Trophoblast cell (in vitro differentiated cells and primary cell): ENCODE results near the gene SP140L.
"Not testable (repeated sequence)": the region's sequence is repeated elsewhere in the genome, so short reads cannot be mapped to it uniquely, and the experiment has no call there.

ENCODE experiments used
- DNase-seq, 2 donors: peaks; one replicate each; pipeline ENCODE4 v3.0.0-alpha.2; 2016
- H2AFZ ChIP-seq: 2 replicates; pipeline ENCODE4 v1.6.1; 2013; ENCODE audit warnings: low read length, moderate library complexity, mild to moderate bottlenecking; ENCODE audit not compliant: insufficient read depth, poor library complexity
- H2AK5ac ChIP-seq: 2 replicates; pipeline ENCODE4 v1.6.1; 2013; ENCODE audit warnings: mild to moderate bottlenecking, low read length
- H2BK120ac ChIP-seq: 2 replicates; pipeline ENCODE4 v1.6.1; 2013; ENCODE audit warnings: low read length, mild to moderate bottlenecking, moderate library complexity; ENCODE audit not compliant: insufficient read depth, poor library complexity
- H2BK12ac ChIP-seq: 2 replicates; pipeline ENCODE4 v1.6.1; 2013; ENCODE audit warnings: mild to moderate bottlenecking, low read length, moderate library complexity
- H2BK5ac ChIP-seq: 2 replicates; pipeline ENCODE4 v1.6.1; 2013; ENCODE audit warnings: low read length, low read depth, moderate library complexity, mild to moderate bottlenecking; ENCODE audit not compliant: poor library complexity
- H3K14ac ChIP-seq: 2 replicates; pipeline ENCODE4 v1.6.1; 2013; ENCODE audit warnings: mild to moderate bottlenecking, low read length
- H3K18ac ChIP-seq: 2 replicates; pipeline ENCODE4 v1.6.1; 2013; ENCODE audit warnings: mild to moderate bottlenecking, low read length
- H3K23ac ChIP-seq: 2 replicates; pipeline ENCODE4 v1.6.1; 2013; ENCODE audit warnings: low read length
- H3K27ac ChIP-seq: 2 replicates; pipeline ENCODE4 v1.5.1; 2013; ENCODE audit warnings: low read depth, mild to moderate bottlenecking, inconsistent platforms, low read length, moderate library complexity
- H3K27me3 ChIP-seq: 2 replicates; pipeline ENCODE4 v1.6.1; 2013; ENCODE audit warnings: inconsistent platforms, mild to moderate bottlenecking, low read length, moderate library complexity; ENCODE audit not compliant: insufficient read depth
- H3K36me3 ChIP-seq, 2 experiments: 1 replicate in 1 of 2; 2 replicates in 1 of 2; pipeline ENCODE4 v1.6.1; 2013; ENCODE audit warnings: low read length in 2 of 2, mild to moderate bottlenecking in 2 of 2, moderate library complexity in 1 of 2; ENCODE audit not compliant: insufficient read depth in 2 of 2, control insufficient read depth in 1 of 2
- H3K4ac ChIP-seq: 2 replicates; pipeline ENCODE4 v1.6.1; 2013; ENCODE audit warnings: low read depth, mild to moderate bottlenecking, low read length, moderate library complexity
- H3K4me1 ChIP-seq, 2 experiments: 1 replicate in 1 of 2; 2 replicates in 1 of 2; pipeline ENCODE4 v1.6.1; 2013; ENCODE audit warnings: low read length in 2 of 2, mild to moderate bottlenecking in 2 of 2, moderate library complexity in 1 of 2; ENCODE audit not compliant: insufficient read depth in 2 of 2, control insufficient read depth in 1 of 2
- H3K4me2 ChIP-seq: 2 replicates; pipeline ENCODE4 v1.6.1; 2013; ENCODE audit warnings: inconsistent platforms, mild to moderate bottlenecking, low read length, moderate library complexity
- H3K4me3 ChIP-seq: 2 replicates; pipeline ENCODE4 v1.5.1; 2013; ENCODE audit warnings: mild to moderate bottlenecking, low read depth, low read length, inconsistent platforms
- H3K79me1 ChIP-seq: one replicate; pipeline ENCODE4 v1.6.1; 2013; ENCODE audit warnings: low read length
- H3K79me2 ChIP-seq: 2 replicates; pipeline ENCODE4 v1.6.1; 2013; ENCODE audit warnings: low read length, mild to moderate bottlenecking; ENCODE audit not compliant: control insufficient read depth, insufficient read depth, poor library complexity
- H3K9ac ChIP-seq: 2 replicates; pipeline ENCODE4 v1.6.1; 2013; ENCODE audit warnings: mild to moderate bottlenecking, low read length
- H3K9me3 ChIP-seq: 2 replicates; pipeline ENCODE4 v1.6.1; 2013; ENCODE audit warnings: low read depth, mild to moderate bottlenecking, control low read depth, inconsistent platforms, low read length; ENCODE audit not compliant: insufficient read depth
- H4K12ac ChIP-seq: 2 replicates; pipeline ENCODE4 v1.6.1; 2013; ENCODE audit warnings: low read depth, mild to moderate bottlenecking, low read length, moderate library complexity
- H4K8ac ChIP-seq: 2 replicates; pipeline ENCODE4 v1.6.1; 2013; ENCODE audit warnings: low read depth, mild to moderate bottlenecking, low read length, moderate library complexity
- H4K91ac ChIP-seq: one replicate; pipeline ENCODE4 v1.6.1; 2013; ENCODE audit warnings: low read depth, mild to moderate bottlenecking, low read length, moderate library complexity
- WGBS: extraction: QIAGEN DNeasy Blood & Tissue Kit; methylation state at CpG from one replicate; pipeline ENCODE4 v1.1.7; 2013; ENCODE audit warnings: missing lambda C conversion rate; ENCODE audit not compliant: insufficient read length, insufficient coverage; ENCODE audit errors: extremely low coverage; 5-methylcytosine and 5-hydroxymethylcytosine counted together

Gene SP140L

GRCh38 chr2:230341936-230342528 lies 15.0 kb downstream of the SP140L start:
- not testable (repeated sequence) for H4K12ac ChIP-seq, H3K4me3 ChIP-seq, H2BK12ac ChIP-seq, H3K79me2 ChIP-seq, H2AK5ac ChIP-seq, H2BK120ac ChIP-seq, H3K4me1 ChIP-seq, H3K9me3 ChIP-seq, H3K36me3 ChIP-seq, H3K27me3 ChIP-seq, H3K4ac ChIP-seq, H4K91ac ChIP-seq, H4K8ac ChIP-seq, H3K14ac ChIP-seq, H2BK5ac ChIP-seq, H3K27ac ChIP-seq, H3K79me1 ChIP-seq, H2AFZ ChIP-seq, H3K9ac ChIP-seq, H3K18ac ChIP-seq, H3K4me2 ChIP-seq, H3K23ac ChIP-seq, DNase-seq
- WGBS, result no CpG with 5 or more reads among the region's 33 CpGs

GRCh38 chr2:230343041-230343624 lies 16.1 kb downstream of the SP140L start:
- H3K4me3 ChIP-seq, H3K79me2 ChIP-seq, H2BK5ac ChIP-seq, H4K12ac ChIP-seq, H3K36me3 ChIP-seq, H3K4ac ChIP-seq, H4K8ac ChIP-seq, H3K4me2 ChIP-seq, H3K9me3 ChIP-seq, H3K9ac ChIP-seq, H3K4me1 ChIP-seq, H4K91ac ChIP-seq, H3K18ac ChIP-seq, H2BK12ac ChIP-seq, H3K79me1 ChIP-seq, H2AK5ac ChIP-seq, H3K27ac ChIP-seq, DNase-seq, H2BK120ac ChIP-seq, H2AFZ ChIP-seq, H3K14ac ChIP-seq, H3K27me3 ChIP-seq, H3K23ac ChIP-seq: not testable (repeated sequence)
- WGBS, result no CpG with 5 or more reads among the region's 2 CpGs

- Histone ChIP-seq H3K36me3 (no peaks in the 10 kb centered on the region), H3K18ac (no peak overlapping the region), H2BK120ac (no peak overlapping the region), H2BK12ac (no peak overlapping the region), H2AFZ (no peak overlapping the region), H3K79me1 (no peaks in the 10 kb centered on the region), H3K14ac (no peak overlapping the region), H4K12ac (no peak overlapping the region), H3K9me3 (peaks cover 2% of the 10 kb centered on the region), H4K91ac (no peak overlapping the region), H3K27ac (no peak overlapping the region), H3K4me2 (no peak overlapping the region), H3K79me2 (no peaks in the 10 kb centered on the region), H3K9ac (no peak overlapping the region), H2AK5ac (no peak overlapping the region), H2BK5ac (no peak overlapping the region), H4K8ac (no peak overlapping the region), H3K4me1 (no peaks in the 10 kb centered on the region), H3K4me3 (no peak overlapping the region), H3K23ac (no peak overlapping the region), H3K27me3 (no peaks in the 10 kb centered on the region), H3K4ac (no peak overlapping the region)
- no CpG with 5 or more reads among the region's 1 CpG for whole genome bisulfite sequencing
- no peak for DNase-seq
These were observed 16.8 kb downstream of the SP140L start for GRCh38 chr2:230343747-230344146.

GRCh38 chr2:230346465-230346864 lies 19.5 kb downstream of the SP140L start:
- Histone ChIP-seq H3K23ac (no peak overlapping the region), H3K9me3 (peaks cover 2% of the 10 kb centered on the region), H3K4me1 (no peaks in the 10 kb centered on the region), H3K36me3 (no peaks in the 10 kb centered on the region), H3K79me1 (no peaks in the 10 kb centered on the region), H2BK120ac (no peak overlapping the region), H2AFZ (no peak overlapping the region), H3K27ac (no peak overlapping the region), H3K27me3 (no peaks in the 10 kb centered on the region), H2BK5ac (no peak overlapping the region), H3K79me2 (no peaks in the 10 kb centered on the region), H3K9ac (no peak overlapping the region), H2AK5ac (no peak overlapping the region), H3K4me3 (no peak overlapping the region), H3K4ac (no peak overlapping the region), H4K8ac (no peak overlapping the region), H4K91ac (no peak overlapping the region), H3K18ac (no peak overlapping the region), H3K14ac (no peak overlapping the region), H3K4me2 (no peak overlapping the region), H4K12ac (no peak overlapping the region), H2BK12ac (no peak overlapping the region)
- WGBS, result no CpG with 5 or more reads among the region's 1 CpG
- no peak for DNase-seq
